Measurements from ENCODE around the gene BEGAIN.

- TF ChIP-seq CTCF (IDR thresholded peaks at IDR 0.05) (no peak), POLR2A (IDR thresholded peaks at IDR 0.05) (no peak)
Measured at GRCh38 chr14:100636559-100636958, 49.3 kb upstream of the BEGAIN start.
